GM21367 (cell line): ENCODE data around the gene TXNDC17.
"Not testable (repeated sequence)": the region's sequence is repeated elsewhere in the genome, so short reads cannot be mapped to it uniquely, and the experiment has no call there.

Experiments used
- ATAC-seq: cut with Tn5 transposase; IDR thresholded peaks from one replicate; pipeline ENCODE4 v1.9.1; 2021; ENCODE audit not compliant: unreplicated experiment

Gene TXNDC17

DNA sequence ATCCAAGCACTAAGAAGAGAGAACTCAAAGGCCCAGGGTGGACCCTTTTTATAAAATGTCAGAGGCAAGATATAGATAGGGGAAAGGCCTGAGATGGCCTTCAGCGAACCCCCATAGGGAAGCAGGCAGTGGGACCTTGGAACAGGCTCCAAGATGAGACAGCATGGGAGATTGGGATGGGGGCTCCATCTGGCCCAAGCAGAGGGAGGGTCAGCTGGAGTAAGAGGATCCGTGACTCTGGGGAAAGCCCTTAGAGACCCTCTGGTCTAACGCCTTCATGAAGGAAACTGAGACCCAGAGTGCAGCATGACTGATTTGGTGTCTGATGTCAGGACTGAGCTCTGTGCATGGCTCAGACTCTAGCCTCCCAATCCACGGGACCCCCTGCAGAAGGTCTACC is 41.5 kb downstream of the TXNDC17 start:
- no peak for ATAC-seq

DNA sequence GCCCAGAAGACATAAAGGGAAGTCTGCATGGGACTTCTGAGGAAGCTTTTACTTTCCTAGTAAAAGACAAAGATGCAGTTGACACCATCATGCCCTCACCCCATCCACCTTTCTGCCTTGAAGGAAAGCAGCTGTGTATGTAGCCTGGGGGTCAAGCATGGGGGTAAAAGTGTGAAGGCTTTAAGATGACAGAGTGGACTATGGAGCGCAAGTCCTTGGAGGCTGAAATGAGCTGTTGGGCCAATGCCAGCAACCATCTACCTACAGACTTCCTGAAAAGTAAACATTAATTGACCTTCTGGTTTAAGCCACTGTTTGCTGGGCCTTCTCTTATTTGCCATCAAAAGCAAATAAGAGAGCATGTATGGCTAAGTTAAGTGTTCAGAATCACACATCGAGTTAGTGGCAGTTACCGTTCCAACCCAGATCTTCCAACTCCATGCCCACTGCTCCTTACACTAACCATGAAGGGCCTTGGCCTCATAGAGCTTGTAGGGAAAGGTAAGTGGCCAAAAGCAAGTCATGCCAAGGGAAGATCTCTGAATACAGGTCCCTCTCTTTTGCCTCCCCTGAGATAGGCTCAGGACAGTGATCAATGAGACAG is 42.3 kb downstream of the TXNDC17 start:
- no peak for ATAC-seq

DNA sequence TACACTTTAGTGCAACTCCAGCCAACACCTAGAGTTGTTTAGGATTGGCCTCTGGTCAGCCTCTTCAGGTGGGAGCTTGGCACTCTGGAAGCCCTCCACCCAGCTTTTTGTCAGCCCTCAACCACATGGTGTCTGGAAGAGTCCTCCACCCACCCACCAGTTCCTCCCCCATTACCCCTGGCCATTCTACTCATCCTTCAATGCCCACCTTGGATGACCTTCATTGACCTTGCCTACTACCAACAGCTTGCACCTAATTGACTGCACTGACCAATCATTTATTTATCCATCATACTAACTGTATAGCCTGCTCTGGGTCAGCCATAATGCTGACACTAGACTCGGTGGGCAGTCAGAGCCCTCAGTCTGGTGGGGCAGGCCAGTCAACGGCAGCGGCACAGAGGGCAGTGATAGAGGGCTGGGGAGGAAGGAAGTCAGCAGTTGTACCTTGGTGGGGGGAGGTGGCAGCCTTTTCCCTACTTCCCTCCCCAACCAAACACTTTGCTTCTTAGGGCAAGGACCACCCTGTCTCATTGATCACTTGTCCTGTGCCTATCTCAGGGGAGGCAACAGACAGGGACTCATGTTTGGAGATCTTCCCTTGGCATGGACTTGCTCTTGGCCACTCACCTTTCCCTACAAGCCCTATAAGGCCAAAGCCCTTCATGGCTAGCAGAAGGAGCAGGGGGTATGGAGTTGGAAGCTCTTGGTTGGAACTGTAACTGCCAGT is 43.0 kb downstream of the TXNDC17 start:
- ATAC-seq = no peak

DNA sequence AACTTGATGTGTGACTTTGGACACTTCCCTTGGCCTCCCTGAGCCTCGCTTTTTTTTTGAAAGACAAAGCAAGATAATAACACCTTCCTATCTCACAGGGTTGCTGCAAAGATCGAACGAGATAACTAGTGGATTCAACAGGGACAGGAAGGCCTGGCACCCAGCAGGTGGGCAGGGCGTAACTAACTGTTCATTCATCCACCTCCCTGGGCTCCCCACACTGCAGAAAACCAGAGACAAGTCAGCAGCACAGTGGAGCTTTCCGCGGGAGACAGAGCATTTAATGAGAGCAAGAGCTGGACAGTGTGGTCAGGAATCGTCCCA is 43.6 kb downstream of the TXNDC17 start:
- ATAC-seq = no peak

DNA sequence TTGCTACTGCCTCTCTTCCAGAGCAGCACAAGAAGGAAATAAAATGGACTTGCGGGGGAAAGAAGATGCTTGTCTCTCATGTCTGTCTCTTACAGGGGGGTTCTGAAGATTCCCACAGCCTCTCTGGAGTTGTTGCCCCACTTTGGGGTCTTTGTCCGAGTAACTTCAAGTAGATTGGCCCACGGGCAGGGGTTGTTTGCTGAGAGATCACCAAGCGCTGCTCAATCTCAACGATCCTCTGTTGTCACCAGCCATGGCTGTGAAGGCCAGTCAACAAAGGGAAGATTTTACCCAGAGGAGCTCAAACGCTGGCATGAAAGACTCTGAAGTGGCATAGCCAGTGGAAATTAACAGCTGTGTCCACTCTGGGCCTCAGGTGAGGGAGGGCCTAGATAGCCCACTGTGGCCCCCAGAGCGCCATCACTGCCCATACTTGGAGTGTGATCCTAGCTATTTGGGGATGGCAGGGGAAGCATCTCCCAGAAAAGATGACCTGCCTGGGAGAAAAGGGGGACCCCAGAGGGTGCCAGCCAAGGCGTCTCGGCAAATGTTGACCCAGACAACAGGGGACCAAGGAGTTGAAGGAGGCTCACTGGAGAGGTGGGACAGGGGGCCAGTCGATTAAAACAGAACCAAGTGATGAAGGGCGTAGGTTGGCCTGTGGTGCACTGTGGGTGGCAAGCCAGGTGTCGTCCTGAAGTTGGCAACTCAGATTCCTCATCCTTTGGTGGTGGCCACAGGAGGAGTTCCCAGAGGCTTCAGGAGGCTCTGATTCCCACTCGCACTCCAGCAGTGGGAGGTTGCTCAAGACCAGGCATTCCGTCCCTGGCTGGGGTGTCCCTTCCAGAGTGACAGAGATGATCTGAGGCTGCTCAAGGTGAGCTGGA is 44.3 kb downstream of the TXNDC17 start:
- ATAC-seq = no peak

DNA sequence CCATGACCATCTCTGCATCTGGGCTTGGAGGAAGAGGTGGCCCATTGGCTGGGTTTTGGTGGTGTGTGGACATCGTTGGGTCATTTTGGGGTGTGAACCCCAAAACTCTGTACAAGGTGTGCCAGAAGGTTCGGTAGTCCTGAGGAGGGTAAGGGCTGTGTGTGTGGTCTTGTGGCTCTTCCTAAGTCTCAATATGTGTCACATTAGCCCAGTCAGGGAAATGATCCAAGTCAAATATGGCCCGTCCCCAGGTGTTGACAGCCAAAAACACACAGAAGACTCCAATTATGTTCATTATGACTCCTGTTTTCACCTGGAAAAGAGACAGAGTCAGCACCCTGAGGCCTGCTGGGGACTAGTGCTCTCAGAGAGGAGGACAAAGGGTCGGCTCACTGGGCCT is 45.2 kb downstream of the TXNDC17 start:
- ATAC-seq = no peak

DNA sequence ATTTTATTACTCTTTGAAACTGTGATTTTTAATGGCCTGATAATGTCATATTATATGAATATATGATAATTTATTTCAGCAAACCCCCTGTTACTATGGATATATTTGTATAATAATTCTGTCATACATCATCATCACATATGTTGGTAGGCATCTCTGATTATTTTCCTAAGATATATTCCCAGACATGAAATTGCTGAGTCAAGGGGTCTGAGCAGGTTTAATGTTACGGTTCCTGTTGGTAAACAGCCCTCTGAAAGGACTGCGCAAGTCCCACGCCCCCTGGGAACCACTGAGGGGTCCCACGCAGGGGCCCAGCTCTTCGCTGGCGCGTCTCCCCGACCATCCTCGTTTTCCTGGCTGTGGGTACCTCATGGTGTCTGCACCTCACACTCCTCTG is 48.1 kb downstream of the TXNDC17 start:
- no peak for ATAC-seq

DNA sequence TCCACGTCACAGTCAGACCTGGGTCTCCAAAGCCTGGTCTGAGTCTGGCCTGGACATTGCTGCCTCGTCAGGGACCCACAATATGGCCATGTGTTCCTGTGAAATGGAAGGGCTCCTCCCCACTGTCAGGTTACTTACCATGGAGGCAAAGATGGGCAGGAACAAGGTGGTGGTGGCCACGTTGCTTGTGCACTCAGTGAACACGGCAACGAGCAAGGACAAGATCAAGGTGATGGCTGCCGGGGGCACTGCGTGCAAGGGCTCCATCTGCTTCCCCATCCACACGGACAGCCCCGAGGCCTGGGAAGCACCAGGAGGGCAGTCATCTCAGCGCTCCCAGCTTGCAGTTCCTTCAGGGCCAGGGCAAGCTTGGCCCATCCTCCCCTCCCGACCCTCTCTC is 49.8 kb downstream of the TXNDC17 start:
- ATAC-seq = no peak

DNA sequence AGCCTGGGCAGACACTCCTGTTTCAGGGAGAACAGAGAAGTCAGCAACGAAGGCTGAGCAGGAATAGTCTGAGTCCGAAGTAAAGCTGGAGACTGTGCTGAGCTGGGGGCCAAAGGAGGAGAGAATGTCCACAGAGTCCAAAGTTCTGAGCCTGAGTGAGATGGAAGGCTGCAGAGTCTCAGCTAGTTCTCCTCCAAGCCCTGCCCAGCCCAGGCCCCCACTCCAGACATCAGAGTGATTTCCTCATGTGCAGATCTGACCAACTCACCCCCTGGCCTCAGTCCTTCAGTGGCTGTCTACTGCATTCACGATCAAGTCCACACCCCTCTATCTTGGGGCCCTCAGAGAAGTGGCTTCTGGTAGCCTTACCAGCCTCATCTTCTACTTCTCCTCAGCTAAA is 50.7 kb downstream of the TXNDC17 start:
- ATAC-seq = no peak

DNA sequence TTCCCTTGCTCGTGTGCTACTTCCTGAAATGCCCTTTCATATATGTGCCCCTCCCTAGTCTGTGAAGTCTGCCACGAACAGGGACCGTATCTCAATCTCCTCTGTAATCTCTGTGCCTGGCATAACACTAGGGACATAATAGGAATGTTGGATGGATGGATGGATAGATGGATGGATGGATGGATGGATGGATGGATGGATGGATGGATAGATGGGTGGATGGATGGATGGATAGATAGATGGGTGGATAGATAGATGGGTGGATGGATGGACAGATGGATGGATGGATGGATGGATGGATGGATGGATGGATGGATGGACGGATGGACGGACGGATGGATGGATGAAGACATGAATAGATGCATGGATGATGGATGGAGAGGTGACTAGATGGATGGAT is 51.1 kb downstream of the TXNDC17 start:
- not testable (repeated sequence) for ATAC-seq
